Measurements from ENCODE around the gene SNX9. TPM values are rescaled to one million over a fixed set of nuclear protein-coding genes. Genes with fewer than 3 reads are reported as not detected.

SNX9 gene
- total RNA-seq, 1 donor from 2014 or later = 67.3 TPM

DNA sequence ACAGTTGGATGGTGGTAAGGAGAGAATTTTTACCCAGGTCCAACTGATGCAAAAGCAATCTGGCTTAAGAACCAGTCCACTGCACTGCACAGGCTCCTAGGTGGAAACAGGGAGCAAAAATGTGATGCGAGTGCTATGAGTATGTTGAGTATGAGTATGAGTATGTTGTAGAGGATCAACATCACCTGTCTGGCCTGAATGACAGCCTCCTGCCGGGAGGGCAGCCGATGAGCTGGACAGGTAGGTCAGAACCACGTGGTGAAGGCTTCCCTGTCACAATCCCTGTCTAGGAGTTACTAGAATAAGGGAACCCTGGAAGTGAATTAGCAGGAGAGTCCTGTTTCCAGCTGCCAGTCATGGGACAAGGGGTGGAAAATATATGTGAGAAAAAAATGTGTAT, 44.3 kb upstream of the SNX9 start:
- Histone ChIP-seq H3K4me3 (ENCODE audit: low read depth, low read length) (no peak overlapping the region), H3K27me3 (ENCODE audit: control insufficient read depth, insufficient read depth, low read length) (no peaks in the 10 kb centered on the region), H3K36me3 (ENCODE audit: control insufficient read depth, insufficient read depth, low read length) (no peaks in the 10 kb centered on the region)
- DNase-seq (ENCODE audit: low read depth) = no peak
- TF ChIP-seq, protein P1, sequence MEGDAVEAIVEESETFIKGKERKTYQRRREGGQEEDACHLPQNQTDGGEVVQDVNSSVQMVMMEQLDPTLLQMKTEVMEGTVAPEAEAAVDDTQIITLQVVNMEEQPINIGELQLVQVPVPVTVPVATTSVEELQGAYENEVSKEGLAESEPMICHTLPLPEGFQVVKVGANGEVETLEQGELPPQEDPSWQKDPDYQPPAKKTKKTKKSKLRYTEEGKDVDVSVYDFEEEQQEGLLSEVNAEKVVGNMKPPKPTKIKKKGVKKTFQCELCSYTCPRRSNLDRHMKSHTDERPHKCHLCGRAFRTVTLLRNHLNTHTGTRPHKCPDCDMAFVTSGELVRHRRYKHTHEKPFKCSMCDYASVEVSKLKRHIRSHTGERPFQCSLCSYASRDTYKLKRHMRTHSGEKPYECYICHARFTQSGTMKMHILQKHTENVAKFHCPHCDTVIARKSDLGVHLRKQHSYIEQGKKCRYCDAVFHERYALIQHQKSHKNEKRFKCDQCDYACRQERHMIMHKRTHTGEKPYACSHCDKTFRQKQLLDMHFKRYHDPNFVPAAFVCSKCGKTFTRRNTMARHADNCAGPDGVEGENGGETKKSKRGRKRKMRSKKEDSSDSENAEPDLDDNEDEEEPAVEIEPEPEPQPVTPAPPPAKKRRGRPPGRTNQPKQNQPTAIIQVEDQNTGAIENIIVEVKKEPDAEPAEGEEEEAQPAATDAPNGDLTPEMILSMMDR (IDR thresholded peaks at IDR 0.05; ENCODE audit: insufficient read depth, low read length, poor library complexity, severe bottlenecking) = no peak

DNA sequence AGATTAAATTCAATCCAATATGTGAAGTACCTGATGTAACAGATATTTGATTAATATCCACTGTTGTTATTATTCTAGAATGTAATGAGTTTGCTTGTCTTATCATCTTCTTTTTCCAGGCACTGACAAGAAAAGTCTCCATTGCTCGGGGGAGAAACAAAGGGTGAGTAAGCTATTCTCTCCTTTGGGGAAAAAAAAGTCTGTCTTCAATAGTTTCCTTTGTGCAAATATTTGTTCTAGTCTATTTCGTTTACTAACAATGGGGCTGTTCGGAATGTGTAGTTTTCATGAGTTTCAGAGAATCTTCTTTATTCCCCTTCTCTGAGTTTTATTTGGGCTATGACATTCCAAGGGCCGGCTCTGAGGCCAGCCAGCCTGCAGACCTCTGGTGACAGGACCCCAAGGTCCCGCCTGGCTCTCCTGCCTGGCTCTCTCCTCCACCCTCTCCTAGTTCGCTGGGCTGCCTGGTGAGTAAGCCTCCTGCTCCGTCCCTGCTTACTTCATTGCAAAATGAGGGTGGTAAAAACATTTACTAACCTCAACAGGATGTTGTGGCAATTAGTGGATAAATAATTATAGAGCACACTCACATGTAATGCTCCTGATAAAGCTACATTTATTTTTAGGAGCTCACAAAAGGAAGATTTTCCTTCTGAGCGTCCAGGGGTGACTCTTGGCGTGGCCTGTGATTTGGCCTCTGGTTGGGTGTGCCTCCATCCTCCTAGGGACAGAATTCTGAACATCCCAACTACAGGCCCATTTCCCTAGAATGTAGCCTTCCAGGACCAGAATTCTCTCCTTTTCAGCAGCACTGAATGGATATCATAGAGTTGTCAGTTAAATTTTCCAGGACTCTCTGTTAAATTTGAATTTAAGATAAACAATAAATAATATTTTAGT, 43.1 kb upstream of the SNX9 start:
- no peak overlapping the region for H3K4me3 ChIP-seq (ENCODE audit: low read depth, low read length)
- H3K27me3 ChIP-seq (ENCODE audit: control insufficient read depth, insufficient read depth, low read length) = no peaks in the 10 kb centered on the region
- TF ChIP-seq, protein P1 (IDR thresholded peaks at IDR 0.05; ENCODE audit: insufficient read depth, low read length, poor library complexity, severe bottlenecking) = no peak
- DNase-seq (ENCODE audit: low read depth) = no peak
- H3K36me3 ChIP-seq (ENCODE audit: control insufficient read depth, insufficient read depth, low read length) = no peaks in the 10 kb centered on the region

DNA sequence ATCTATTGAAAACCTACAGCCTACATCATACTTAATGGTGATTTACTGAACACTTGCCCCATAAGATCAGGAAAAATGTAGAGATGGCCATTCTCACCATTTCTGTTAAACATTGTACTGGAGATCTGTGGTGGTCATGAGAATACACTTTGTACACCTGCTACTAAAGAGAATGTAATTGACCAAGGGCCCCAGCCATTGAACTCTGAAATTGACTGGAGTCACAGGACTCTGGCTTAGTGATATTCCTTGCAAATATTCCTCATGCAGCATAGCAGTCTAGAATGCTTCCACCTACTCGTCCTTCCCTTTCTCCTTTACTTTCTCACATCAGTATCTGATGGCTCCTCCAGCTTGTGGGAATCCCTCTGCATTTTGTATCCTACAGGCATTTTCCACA, 37.4 kb upstream of the SNX9 start:
- no peak for DNase-seq (ENCODE audit: low read depth)
- Histone ChIP-seq H3K4me3 (ENCODE audit: low read depth, low read length) (no peak overlapping the region), H3K36me3 (ENCODE audit: control insufficient read depth, insufficient read depth, low read length) (no peaks in the 10 kb centered on the region), H3K27me3 (ENCODE audit: control insufficient read depth, insufficient read depth, low read length) (no peaks in the 10 kb centered on the region)
- TF ChIP-seq, protein P1 (IDR thresholded peaks at IDR 0.05; ENCODE audit: insufficient read depth, low read length, poor library complexity, severe bottlenecking) = no peak

DNA sequence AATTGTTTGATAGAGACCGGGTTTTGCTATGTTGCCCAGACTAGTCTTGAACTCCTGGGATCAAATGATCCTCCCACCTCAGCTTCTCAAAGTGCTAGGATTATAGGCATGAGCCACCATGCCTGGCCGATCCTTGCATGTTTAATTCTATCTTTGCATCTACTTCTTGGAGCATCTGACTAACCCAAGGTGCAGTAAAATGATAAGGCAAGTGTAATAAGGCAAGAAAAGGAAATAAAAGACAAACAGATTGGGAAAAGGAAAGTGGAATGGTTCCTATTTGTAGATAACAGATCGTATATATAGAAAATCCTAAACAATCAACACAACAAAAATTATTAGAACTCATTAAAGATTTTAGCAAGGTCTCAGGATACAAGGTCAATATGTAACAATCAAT, 36.8 kb upstream of the SNX9 start:
- no peaks in the 10 kb centered on the region for H3K27me3 ChIP-seq (ENCODE audit: control insufficient read depth, insufficient read depth, low read length)
- no peak for DNase-seq (ENCODE audit: low read depth)
- H3K4me3 ChIP-seq (ENCODE audit: low read depth, low read length) = no peak overlapping the region
- H3K36me3 ChIP-seq (ENCODE audit: control insufficient read depth, insufficient read depth, low read length) = no peaks in the 10 kb centered on the region
- TF ChIP-seq, protein P1 (IDR thresholded peaks at IDR 0.05; ENCODE audit: insufficient read depth, low read length, poor library complexity, severe bottlenecking) = no peak

DNA sequence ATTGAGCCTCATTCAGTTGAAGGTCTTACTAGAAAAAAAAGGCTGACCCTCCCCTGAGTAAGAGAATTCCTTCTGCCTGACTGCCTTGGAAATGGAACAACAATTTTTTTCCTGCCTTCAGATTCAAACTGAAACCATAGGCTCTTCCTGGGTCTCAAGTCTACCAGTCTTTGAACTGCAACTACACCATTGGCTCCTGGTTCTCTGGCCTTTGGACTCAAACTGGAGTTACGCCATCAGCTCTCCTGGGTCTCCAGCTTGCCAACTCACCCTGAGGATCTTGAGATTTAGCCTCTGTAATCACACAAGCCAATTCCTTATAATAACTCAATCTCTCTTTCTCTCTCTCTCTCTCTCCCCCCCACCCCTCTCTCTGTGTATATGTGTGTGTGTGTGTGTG, 36.0 kb upstream of the SNX9 start:
- DNase-seq (ENCODE audit: low read depth) = no peak
- Histone ChIP-seq H3K4me3 (ENCODE audit: low read depth, low read length) (no peak overlapping the region), H3K27me3 (ENCODE audit: control insufficient read depth, insufficient read depth, low read length) (no peaks in the 10 kb centered on the region), H3K36me3 (ENCODE audit: control insufficient read depth, insufficient read depth, low read length) (no peaks in the 10 kb centered on the region)
- TF ChIP-seq, protein P1 (IDR thresholded peaks at IDR 0.05; ENCODE audit: insufficient read depth, low read length, poor library complexity, severe bottlenecking) = no peak

DNA sequence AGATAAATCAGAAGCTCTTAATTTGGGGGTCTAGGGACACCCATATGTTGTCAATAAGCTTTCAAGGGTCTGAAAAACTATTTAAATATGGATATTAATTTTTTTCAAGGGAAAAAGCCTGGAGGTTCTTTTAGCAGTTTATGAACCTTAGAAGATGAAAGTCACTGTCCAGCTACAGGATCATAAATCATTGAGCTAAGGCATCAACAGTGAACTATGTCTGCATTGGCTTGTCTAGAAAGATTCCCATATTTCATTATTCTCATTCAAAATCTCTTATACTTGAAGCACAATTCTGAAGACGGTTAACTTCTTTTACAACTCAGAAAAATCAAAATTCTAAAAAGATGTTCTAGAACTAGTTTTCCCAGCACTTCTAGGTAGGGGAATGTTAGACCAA, 34.9 kb upstream of the SNX9 start:
- Histone ChIP-seq H3K36me3 (ENCODE audit: control insufficient read depth, insufficient read depth, low read length) (no peaks in the 10 kb centered on the region), H3K27me3 (ENCODE audit: control insufficient read depth, insufficient read depth, low read length) (no peaks in the 10 kb centered on the region), H3K4me3 (ENCODE audit: low read depth, low read length) (no peak overlapping the region)
- TF ChIP-seq, protein P1 (IDR thresholded peaks at IDR 0.05; ENCODE audit: insufficient read depth, low read length, poor library complexity, severe bottlenecking) = no peak
- no peak for DNase-seq (ENCODE audit: low read depth)
